ENCODE measurements around the gene SDK2.

DNA sequence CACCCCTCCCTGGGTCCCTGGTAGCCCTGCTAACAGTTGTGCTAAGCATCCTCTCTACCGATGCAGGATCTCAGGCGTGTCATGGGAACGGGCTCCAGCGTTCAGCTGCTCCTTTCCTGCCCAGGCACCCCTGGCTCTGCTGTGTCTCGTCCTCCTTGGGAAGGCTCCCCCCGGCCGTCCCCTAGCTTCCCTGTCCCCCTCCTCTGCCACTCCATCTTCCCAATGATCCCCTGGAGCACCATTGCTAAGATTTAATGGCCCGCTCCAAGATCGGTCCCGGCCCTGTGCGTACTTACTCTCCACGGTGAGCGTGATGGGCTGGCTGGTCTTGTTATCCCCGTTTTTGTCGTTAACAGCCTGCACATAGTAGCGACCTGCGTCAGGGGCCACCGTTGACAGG lies 196.9 kb downstream of the SDK2 start:
- TF ChIP-seq CTCF (IDR thresholded peaks at IDR 0.05): no peak
- TF ChIP-seq POLR2A (IDR thresholded peaks at IDR 0.05): no peak
